ENCODE data around the gene VWA1. TPM values are rescaled to one million over a fixed set of nuclear protein-coding genes. Genes with fewer than 3 reads are reported as not detected.
A peak's percentile ranks its signal among the peaks of the same experiment; 100 is the strongest.

Gene VWA1
- total and polyA plus RNA-seq, 2 experiments from 2014 or later = 7.2 to 31.5 TPM

GRCh38 chr1:1399187-1399871, 36.2 kb upstream of the VWA1 start, which contains the start of gene CCNL2 (continued):
- peak; percentile 7 to 27; a peak in 1 of 4 replicates for TF ChIP-seq CTCF (conservative IDR thresholded peaks at IDR 0.05; ENCODE audit: low read depth in 2 of 2)
- TF ChIP-seq CREB1 (CRISPR knock-in tag; IDR thresholded peaks at IDR 0.05; ENCODE audit: low read depth) = peak; percentile 93
- TF ChIP-seq ZNF462 (CRISPR knock-in tag; IDR thresholded peaks at IDR 0.05) = no peak
- no peak for TF ChIP-seq NANOG (IDR thresholded peaks at IDR 0.05; ENCODE audit: borderline replicate concordance)
- TF ChIP-seq ETS1 (IDR thresholded peaks at IDR 0.05) = peak; percentile 56; the same call in 1 of the 2 replicates
- TF ChIP-seq JUNB (IDR thresholded peaks at IDR 0.05; ENCODE audit: unreplicated experiment) = no peak
- TF ChIP-seq EZH2 (IDR thresholded peaks at IDR 0.05; ENCODE audit: low read depth, unreplicated experiment) = no peak
